Dendritic cell treated with granulocyte-macrophage colony-stimulating factor and Interleukin-4, amounts not matched to agents 40 ng/mL and 50 ng/mL, for 4 days (primary cell): ENCODE results near the gene MBNL2.
"Not testable (repeated sequence)": the region's sequence is repeated elsewhere in the genome, so short reads cannot be mapped to it uniquely, and the experiment has no call there.

Source experiments
- H3K27ac Mint-ChIP-seq: one replicate; pipeline ENCODE4 v1.8.0; 2022; ENCODE audit warnings: mild to moderate bottlenecking, mixed read lengths
- H3K27me3 Mint-ChIP-seq: one replicate; pipeline ENCODE4 v1.8.0; 2022; ENCODE audit warnings: mild to moderate bottlenecking, mixed read lengths
- H3K36me3 Mint-ChIP-seq: one replicate; pipeline ENCODE4 v1.8.0; 2022; ENCODE audit warnings: low read depth, mixed read lengths
- H3K4me1 Mint-ChIP-seq: one replicate; pipeline ENCODE4 v1.8.0; 2022; ENCODE audit warnings: low read depth, mixed read lengths
- H3K4me3 Mint-ChIP-seq: one replicate; pipeline ENCODE4 v1.8.0; 2022; ENCODE audit warnings: mild to moderate bottlenecking, moderate library complexity, mixed read lengths
- H3K9me3 Mint-ChIP-seq: one replicate; pipeline ENCODE4 v1.8.0; 2022; ENCODE audit warnings: mixed read lengths
- intact Hi-C: fragments of 100-400 bp; cut with micrococcal nuclease; formaldehyde crosslinking; loops from one replicate; pipeline ENCODE4 v1.15.0; 2022

The MBNL2 gene

GRCh38 chr13:97194479-97194878 is 27.7 kb upstream of the MBNL2 start:
- intact Hi-C loops: loop anchor here (10.0 kb wide), 1 partner anchor 70 kb away; no protein-coding TSS in a partner anchor
- H3K27me3 Mint-ChIP-seq: peaks cover 28% of the 10 kb centered on the region

DNA sequence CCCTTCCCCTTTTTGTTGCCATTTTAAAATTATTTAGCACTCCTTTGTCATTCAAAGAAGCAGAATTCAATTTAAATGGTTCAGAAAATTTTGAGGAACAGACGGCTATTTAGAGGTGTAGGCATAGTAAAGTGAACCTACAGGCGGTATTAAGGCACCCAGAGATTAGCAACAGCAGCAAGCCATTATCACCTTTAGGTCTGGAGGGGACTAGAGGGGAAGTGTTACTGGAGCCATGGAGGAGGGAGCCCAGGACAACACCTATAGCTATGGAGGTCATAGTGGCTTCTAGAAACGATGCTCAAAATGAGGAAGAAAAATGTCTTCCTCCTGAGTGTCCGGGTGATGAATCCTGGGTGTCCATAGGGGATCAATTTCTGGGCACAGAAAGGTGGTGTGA is 25.8 kb upstream of the MBNL2 start:
- Mint-ChIP-seq H3K36me3 (no peaks in the 10 kb centered on the region), H3K9me3 (no peaks in the 10 kb centered on the region), H3K27ac (no peak overlapping the region), H3K4me1 (peaks cover 7% of the 10 kb centered on the region), H3K4me3 (no peak overlapping the region), H3K27me3 (peaks cover 31% of the 10 kb centered on the region)
- intact Hi-C loops: loop anchor here (10.0 kb wide), 1 partner anchor 72 kb away; no protein-coding TSS in a partner anchor

More at GRCh38 chr13:97194479-97194878, 27.7 kb upstream of the MBNL2 start:
- no peak overlapping the region for H3K4me3 Mint-ChIP-seq
- no peak overlapping the region for H3K27ac Mint-ChIP-seq
- no peaks in the 10 kb centered on the region for H3K9me3 Mint-ChIP-seq
- H3K36me3 Mint-ChIP-seq: no peaks in the 10 kb centered on the region
- peaks cover 5% of the 10 kb centered on the region for H3K4me1 Mint-ChIP-seq

GRCh38 chr13:97198753-97199152 is 23.4 kb upstream of the MBNL2 start:
- no peaks in the 10 kb centered on the region for H3K36me3 Mint-ChIP-seq
- H3K27me3 Mint-ChIP-seq: peaks cover 31% of the 10 kb centered on the region
- intact Hi-C loops: loop anchor here (10.0 kb wide), 1 partner anchor 74 kb away; no protein-coding TSS in a partner anchor

GRCh38 chr13:97199451-97199850 is 22.7 kb upstream of the MBNL2 start:
- Mint-ChIP-seq H3K27me3 (peaks cover 33% of the 10 kb centered on the region), H3K4me3 (no peak overlapping the region)
- intact Hi-C loops: loop anchor here (10.0 kb wide), 1 partner anchor 75 kb away; no protein-coding TSS in a partner anchor

More at GRCh38 chr13:97198753-97199152, 23.4 kb upstream of the MBNL2 start:
- Mint-ChIP-seq H3K9me3 (no peaks in the 10 kb centered on the region), H3K4me3 (no peak overlapping the region), H3K4me1 (peaks cover 12% of the 10 kb centered on the region), H3K27ac (no peak overlapping the region)

GRCh38 chr13:97200081-97200942 is 21.8 kb upstream of the MBNL2 start:
- H3K27ac Mint-ChIP-seq: no peak overlapping the region
- peaks cover 32% of the 10 kb centered on the region for H3K27me3 Mint-ChIP-seq
- peaks cover 12% of the 10 kb centered on the region for H3K4me1 Mint-ChIP-seq
- intact Hi-C loops: no loop called here
- no peaks in the 10 kb centered on the region for H3K36me3 Mint-ChIP-seq
- no peak overlapping the region for H3K4me3 Mint-ChIP-seq
- H3K9me3 Mint-ChIP-seq: no peaks in the 10 kb centered on the region

More at GRCh38 chr13:97199451-97199850, 22.7 kb upstream of the MBNL2 start:
- Mint-ChIP-seq H3K9me3 (no peaks in the 10 kb centered on the region), H3K36me3 (no peaks in the 10 kb centered on the region), H3K27ac (no peak overlapping the region), H3K4me1 (peaks cover 12% of the 10 kb centered on the region)

GRCh38 chr13:97202761-97203160 is 19.4 kb upstream of the MBNL2 start:
- no peaks in the 10 kb centered on the region for H3K36me3 Mint-ChIP-seq
- intact Hi-C loops: no loop called here
- H3K27ac Mint-ChIP-seq: no peak overlapping the region
- no peak overlapping the region for H3K4me3 Mint-ChIP-seq
- H3K9me3 Mint-ChIP-seq: peaks cover 5% of the 10 kb centered on the region
- H3K4me1 Mint-ChIP-seq: peaks cover 12% of the 10 kb centered on the region
- H3K27me3 Mint-ChIP-seq: peaks cover 44% of the 10 kb centered on the region

- Mint-ChIP-seq H3K4me3 (no peak overlapping the region), H3K36me3 (no peaks in the 10 kb centered on the region), H3K27ac (no peak overlapping the region), H3K4me1 (peaks cover 12% of the 10 kb centered on the region), H3K27me3 (peaks cover 44% of the 10 kb centered on the region), H3K9me3 (peaks cover 5% of the 10 kb centered on the region)
- intact Hi-C loops: no loop called here
Observed at GRCh38 chr13:97205465-97205864, 16.7 kb upstream of the MBNL2 start.

- H3K27me3 Mint-ChIP-seq: peaks cover 42% of the 10 kb centered on the region
- intact Hi-C loops: no loop called here
Observed at GRCh38 chr13:97205982-97206381, 16.2 kb upstream of the MBNL2 start.

DNA sequence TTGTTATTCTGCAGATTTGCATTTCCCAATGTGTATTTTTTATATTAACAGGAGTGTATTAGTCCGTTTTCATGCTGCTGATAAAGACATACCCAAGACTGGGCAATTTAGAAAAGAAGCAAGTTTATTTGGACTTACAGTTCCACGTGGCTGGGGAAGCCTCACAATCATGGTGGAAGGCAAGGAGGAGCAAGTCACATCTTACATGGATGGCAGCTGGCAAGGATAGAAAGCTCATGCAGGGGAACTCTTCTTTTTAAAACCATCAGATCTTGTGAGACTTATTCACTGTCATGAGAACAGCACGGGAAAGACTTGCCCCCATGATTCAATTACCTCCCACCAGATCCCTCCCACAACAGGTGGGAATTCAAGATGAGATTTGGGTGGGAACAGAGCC is 14.9 kb upstream of the MBNL2 start:
- peaks cover 47% of the 10 kb centered on the region for H3K27me3 Mint-ChIP-seq
- H3K27ac Mint-ChIP-seq, H3K9me3 Mint-ChIP-seq, H3K36me3 Mint-ChIP-seq, H3K4me3 Mint-ChIP-seq, intact Hi-C loops: not testable (repeated sequence)
- H3K4me1 Mint-ChIP-seq: peaks cover 23% of the 10 kb centered on the region

More at GRCh38 chr13:97205982-97206381, 16.2 kb upstream of the MBNL2 start:
- H3K4me1 Mint-ChIP-seq: peaks cover 13% of the 10 kb centered on the region
- no peaks in the 10 kb centered on the region for H3K36me3 Mint-ChIP-seq
- H3K4me3 Mint-ChIP-seq: no peak overlapping the region
- H3K27ac Mint-ChIP-seq: no peak overlapping the region
- H3K9me3 Mint-ChIP-seq: peaks cover 5% of the 10 kb centered on the region

- no peaks in the 10 kb centered on the region for H3K36me3 Mint-ChIP-seq
- no peak overlapping the region for H3K4me3 Mint-ChIP-seq
- intact Hi-C loops: loop anchor here (5.0 to 10.0 kb wide), 2 partner anchors 131 to 196 kb away; no protein-coding TSS in a partner anchor
- H3K27me3 Mint-ChIP-seq: peaks cover 40% of the 10 kb centered on the region
- peaks cover 23% of the 10 kb centered on the region for H3K4me1 Mint-ChIP-seq
- H3K27ac Mint-ChIP-seq: no peak overlapping the region
- H3K9me3 Mint-ChIP-seq: peaks cover 5% of the 10 kb centered on the region
Observed at GRCh38 chr13:97211300-97211699, 10.8 kb upstream of the MBNL2 start.

GRCh38 chr13:97212004-97212403 is 10.1 kb upstream of the MBNL2 start:
- intact Hi-C loops: loop anchor here (5.0 to 10.0 kb wide), 2 partner anchors 130 to 197 kb away; no protein-coding TSS in a partner anchor
- H3K27me3 Mint-ChIP-seq: peaks cover 40% of the 10 kb centered on the region
- H3K36me3 Mint-ChIP-seq: no peaks in the 10 kb centered on the region
- H3K27ac Mint-ChIP-seq: no peak overlapping the region
- peaks cover 23% of the 10 kb centered on the region for H3K4me1 Mint-ChIP-seq
- peaks cover 3% of the 10 kb centered on the region for H3K9me3 Mint-ChIP-seq
- no peak overlapping the region for H3K4me3 Mint-ChIP-seq

GRCh38 chr13:97212601-97213040 is 9.5 kb upstream of the MBNL2 start:
- intact Hi-C loops: loop anchor here (5.0 to 10.0 kb wide), 2 partner anchors 130 to 198 kb away; no protein-coding TSS in a partner anchor
- Mint-ChIP-seq H3K27me3 (peaks cover 39% of the 10 kb centered on the region), H3K9me3 (no peaks in the 10 kb centered on the region), H3K27ac (no peak overlapping the region), H3K4me1 (peaks cover 23% of the 10 kb centered on the region), H3K36me3 (no peaks in the 10 kb centered on the region), H3K4me3 (no peak overlapping the region)

DNA sequence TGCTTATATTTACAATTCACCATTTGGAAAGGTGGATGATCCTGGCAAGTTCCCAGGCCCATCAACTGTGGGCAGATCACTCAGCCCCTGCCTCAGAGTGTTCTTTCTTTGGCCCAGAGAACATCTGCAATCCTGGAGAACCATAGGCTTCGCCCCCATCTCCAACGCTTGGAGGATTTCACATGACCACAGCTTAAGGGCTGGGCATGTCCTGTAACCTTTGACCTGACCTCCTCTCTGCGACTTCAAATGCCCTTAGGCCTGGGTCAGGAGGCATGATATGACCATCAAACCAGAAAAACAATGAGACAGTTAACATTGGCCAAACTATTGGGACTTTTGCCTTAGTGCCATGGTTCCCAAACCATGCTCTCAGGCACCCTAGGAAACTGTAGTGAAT is 7.2 kb upstream of the MBNL2 start:
- Mint-ChIP-seq H3K27me3 (peaks cover 32% of the 10 kb centered on the region), H3K36me3 (no peaks in the 10 kb centered on the region), H3K27ac (no peak overlapping the region), H3K4me3 (no peak overlapping the region), H3K4me1 (peaks cover 23% of the 10 kb centered on the region), H3K9me3 (no peaks in the 10 kb centered on the region)
- intact Hi-C loops: loop anchor here (5.0 to 10.0 kb wide), 2 partner anchors 127 to 200 kb away; no protein-coding TSS in a partner anchor

DNA sequence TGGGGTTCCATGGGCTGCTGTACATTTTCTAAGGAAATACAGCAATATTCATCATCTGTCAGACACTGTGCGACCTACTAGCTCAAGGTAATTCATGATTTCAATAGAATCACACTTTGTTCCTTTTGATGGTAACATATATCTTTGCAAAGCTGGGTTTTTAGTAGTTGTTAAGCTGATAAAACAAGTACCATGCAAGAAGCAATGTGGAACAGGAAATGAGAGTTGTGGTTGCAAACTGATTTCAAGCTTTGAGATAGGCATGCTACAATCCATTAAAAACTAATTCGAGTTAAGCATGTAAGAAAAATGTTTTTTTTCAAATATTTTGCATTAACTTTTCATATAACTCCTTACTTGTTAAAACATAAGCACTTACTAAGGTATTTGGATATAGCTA is 6.8 kb upstream of the MBNL2 start:
- no peaks in the 10 kb centered on the region for H3K36me3 Mint-ChIP-seq
- peaks cover 23% of the 10 kb centered on the region for H3K4me1 Mint-ChIP-seq
- intact Hi-C loops: loop anchor here (10.0 kb wide), 1 partner anchor 201 kb away; no protein-coding TSS in a partner anchor
- no peak overlapping the region for H3K4me3 Mint-ChIP-seq
- H3K27me3 Mint-ChIP-seq: peaks cover 32% of the 10 kb centered on the region
- no peak overlapping the region for H3K27ac Mint-ChIP-seq
- no peaks in the 10 kb centered on the region for H3K9me3 Mint-ChIP-seq
